Right lobe of liver (tissue), 6 donors: ENCODE data around the gene PDZD2. TPM values are rescaled to one million over a fixed set of nuclear protein-coding genes. Genes with fewer than 3 reads are reported as not detected.
A peak's percentile ranks its signal among the peaks of the same experiment; 100 is the strongest.
"Not testable (repeated sequence)": the region's sequence is repeated elsewhere in the genome, so short reads cannot be mapped to it uniquely, and the experiment has no call there.

ENCODE experiments used
- ATAC-seq, 4 donors: fragments of 200-7000 bp; cut with Tn5 transposase; one replicate each; pipeline ENCODE4 v1.9.1; 2020; ENCODE audit warnings: mild to moderate bottlenecking in 4 of 4, moderate library complexity in 4 of 4
- DNase-seq, 3 donors: peaks; one replicate each; pipeline ENCODE4 v3.0.0-alpha.2; 2020
- H3K27ac ChIP-seq, 3 donors: fragments of 200-600 bp; one replicate each; pipeline ENCODE4 v1.8.0; 2022
- H3K27me3 ChIP-seq, 2 donors: fragments of 200-600 bp; one replicate each; pipeline ENCODE4 v1.8.0; 2022
- H3K36me3 ChIP-seq, 4 donors: fragments of 200-600 bp; sonication (generic) in 1 of 4; one replicate each; pipeline versions ENCODE4 v1.5.1 to v1.8.0; 2017 to 2022; ENCODE audit warnings: control low read depth in 1 of 4
- H3K4me1 ChIP-seq, 4 donors: fragments of 200-600 bp; sonication (generic) in 1 of 4; one replicate each; pipeline versions ENCODE4 v1.5.1 to v1.8.0; 2017 to 2022; ENCODE audit warnings: control low read depth in 1 of 4
- H3K4me3 ChIP-seq, 3 donors: fragments of 200-600 bp; one replicate each; pipeline ENCODE4 v1.8.0; 2022
- H3K9me3 ChIP-seq, 4 donors: fragments of 200-600 bp; sonication (generic) in 1 of 4; one replicate each; pipeline versions ENCODE4 v1.5.1 to v1.8.0; 2017 to 2022; ENCODE audit warnings: control low read depth in 1 of 4
- CTCF ChIP-seq, 4 donors: fragments of 200-600 bp in 3 of 4; fragments of 450-650 bp in 1 of 4; IDR thresholded peaks; one replicate each; pipeline versions ENCODE4 v1.5.1 to v1.8.0; 2016 to 2022; ENCODE audit warnings: antibody characterized with exemption in 4 of 4, mild to moderate bottlenecking in 2 of 4
- POLR2A ChIP-seq: fragments of 450-650 bp; IDR thresholded peaks from one replicate; pipeline ENCODE4 v1.6.1; 2017; ENCODE audit warnings: antibody characterized with exemption, mild to moderate bottlenecking
- WGBS: methylation state at CpG from one replicate; pipeline ENCODE4 v1.1.6; 2018; ENCODE audit warnings: low coverage, low lambda C conversion rate; ENCODE audit not compliant: insufficient coverage; ENCODE audit errors: missing lambda C conversion rate; 5-methylcytosine and 5-hydroxymethylcytosine counted together
- intact Hi-C, 2 donors: fragments of 100-400 bp; cut with DNase I; formaldehyde crosslinking; loops; one replicate each; pipeline versions ENCODE4 v1.11.2 to v1.14.1; 2022
- total RNA-seq, 6 experiments: library from RNA; depleted of rRNA in 2 of 6; stranded (reverse); fragments of >200 nt in 2 of 6; fragmentation: NEBNext Ultra II Directional in 3 of 6; extraction: Animal tissue kit (Norgen Biotek cat#: 25700) in 3 of 6; gene quantifications; one replicate each; pipeline versions ENCODE4 v1.1.0 to v1.2.4, GENCODE V29; 2016 to 2023
- donor health status: DM: no; HTN: yes; CAD: no.
- donor health status: DM: no; HTN: no; CAD: no.
- donor health status: DM: no; HTN: no; CAD: no.
- donor health status: DM: no; HTN: yes; CAD: no.
- donor health status: DM: no; HTN: yes; CAD: no.

PDZD2 gene
- total RNA-seq, 6 experiments from 2014 or later = 0.43 to 1.9 (median 0.88) TPM

- Histone ChIP-seq H3K4me3 (no peak overlapping the region), H3K9me3 (no peaks in the 10 kb centered on the region), H3K36me3 (peaks cover 0 to 80% (median 21%) of the 10 kb centered on the region in 4 donors), H3K4me1 (no peaks in the 10 kb centered on the region), H3K27ac (no peak overlapping the region), H3K27me3 (no peaks in the 10 kb centered on the region)
- no peak for DNase-seq
- TF ChIP-seq CTCF (IDR thresholded peaks at IDR 0.05) (no peak), POLR2A (no peak)
- intact Hi-C loops = no loop called here
- WGBS = 83% methylated on average over 10 of the region's 10 CpGs
- peak in 1 of 4 donors; percentile 17 for ATAC-seq
Observed at GRCh38 chr5:32109236-32109635, 470.3 kb downstream of the PDZD2 start.

GRCh38 chr5:32110111-32110696, 471.3 kb downstream of the PDZD2 start:
- Histone ChIP-seq H3K27ac (no peak overlapping the region), H3K9me3 (no peaks in the 10 kb centered on the region), H3K27me3 (no peaks in the 10 kb centered on the region), H3K4me3 (no peak overlapping the region), H3K4me1 (no peaks in the 10 kb centered on the region), H3K36me3 (peaks cover 0 to 70% (median 21%) of the 10 kb centered on the region in 4 donors)
- intact Hi-C loops = no loop called here
- ATAC-seq = no peak
- no peak for DNase-seq
- no peak for TF ChIP-seq CTCF (IDR thresholded peaks at IDR 0.05)
- TF ChIP-seq POLR2A = no peak
- WGBS = 74% methylated on average over 5 of the region's 5 CpGs

- intact Hi-C loops = no loop called here
- H3K27ac ChIP-seq = no peak overlapping the region
- ATAC-seq = no peak
- no peaks in the 10 kb centered on the region for H3K27me3 ChIP-seq
- peaks cover 1 to 20% (median 9%) of the 10 kb centered on the region in 4 donors for H3K36me3 ChIP-seq
- H3K9me3 ChIP-seq = no peaks in the 10 kb centered on the region
- DNase-seq = no peak
- 80% methylated on average over 3 of the region's 3 CpGs for WGBS
- TF ChIP-seq POLR2A (no peak), CTCF (IDR thresholded peaks at IDR 0.05) (no peak)
- H3K4me1 ChIP-seq = no peaks in the 10 kb centered on the region
- H3K4me3 ChIP-seq = no peak overlapping the region
Observed at GRCh38 chr5:32115985-32116384, 477.1 kb downstream of the PDZD2 start.

GRCh38 chr5:32116574-32117313, 477.8 kb downstream of the PDZD2 start:
- 89% methylated on average over 2 of the region's 4 CpGs for WGBS
- Histone ChIP-seq H3K36me3 (peaks cover 6 to 14% (median 8%) of the 10 kb centered on the region in 4 donors), H3K27ac (no peak overlapping the region), H3K27me3 (no peaks in the 10 kb centered on the region), H3K4me3 (no peak overlapping the region), H3K9me3 (no peaks in the 10 kb centered on the region), H3K4me1 (no peaks in the 10 kb centered on the region)
- intact Hi-C loops = no loop called here
- no peak for ATAC-seq
- TF ChIP-seq CTCF (IDR thresholded peaks at IDR 0.05) = no peak
- no peak for TF ChIP-seq POLR2A
- no peak for DNase-seq

- DNase-seq = peak in 2 of 3 donors; percentile 31 to 60
- H3K9me3 ChIP-seq, H3K4me3 ChIP-seq, H3K36me3 ChIP-seq, H3K4me1 ChIP-seq, H3K27me3 ChIP-seq, intact Hi-C loops: not testable (repeated sequence)
- peak; percentile 81 to 96 (median 87) for ATAC-seq
- WGBS = 56% methylated on average over 8 of the region's 8 CpGs
- peak overlapping the region in 1 of 3 donors; percentile 20 for H3K27ac ChIP-seq
Observed at GRCh38 chr5:32118922-32119321, 480.0 kb downstream of the PDZD2 start.
